Stimulated activated CD8-positive, alpha-beta memory T cell treated with anti-CD3 and anti-CD28 coated beads, Interleukin-4, amount 100 ng/mL, for 24 hours (primary cell): Measurements from ENCODE around the gene PLCH1.

ENCODE experiments used
- DNase-seq: peaks from one replicate; pipeline ENCODE4 v3.0.0-alpha.2; 2020; ENCODE audit warnings: low read depth

Gene PLCH1

DNA sequence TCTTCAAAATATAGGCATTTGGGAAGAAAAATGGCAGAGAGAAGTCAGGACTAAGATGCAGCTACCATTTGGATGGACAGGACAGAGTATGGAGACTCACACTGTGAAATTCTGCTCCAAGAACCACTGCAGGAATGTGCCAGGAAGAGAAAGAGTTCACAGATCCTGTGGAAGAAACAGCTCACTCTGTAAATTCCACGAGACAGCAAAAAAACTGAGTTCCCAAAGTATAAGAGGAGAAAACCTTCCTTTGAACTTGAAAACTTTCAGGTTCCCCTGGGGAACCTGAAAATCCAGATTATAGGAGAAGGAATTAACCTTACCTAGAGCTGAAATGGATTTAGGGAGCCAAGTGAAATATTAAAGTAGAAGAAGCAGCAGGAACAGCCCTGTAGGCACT, 137.1 kb downstream of the PLCH1 start:
- DNase-seq = no peak

DNA sequence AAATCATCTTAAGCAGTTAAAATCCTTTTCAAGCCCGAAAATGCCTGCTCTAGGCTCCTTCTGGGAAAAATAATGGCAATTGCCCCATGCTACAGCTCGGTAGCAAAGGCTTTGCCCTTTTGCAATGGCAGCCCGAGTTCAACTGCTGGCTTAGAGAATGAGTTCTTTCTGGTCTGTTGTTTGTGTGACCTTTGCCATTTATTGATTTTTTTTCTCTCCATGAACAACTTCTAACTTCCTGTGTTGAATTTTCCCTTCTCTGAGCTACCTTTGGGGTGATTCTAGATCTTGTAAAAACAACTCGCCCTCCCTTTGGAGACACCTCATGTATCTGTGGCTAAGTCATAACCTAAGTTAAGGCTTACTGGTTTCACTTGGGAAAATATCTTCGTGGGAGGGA, 139.3 kb downstream of the PLCH1 start:
- DNase-seq = no peak

DNA sequence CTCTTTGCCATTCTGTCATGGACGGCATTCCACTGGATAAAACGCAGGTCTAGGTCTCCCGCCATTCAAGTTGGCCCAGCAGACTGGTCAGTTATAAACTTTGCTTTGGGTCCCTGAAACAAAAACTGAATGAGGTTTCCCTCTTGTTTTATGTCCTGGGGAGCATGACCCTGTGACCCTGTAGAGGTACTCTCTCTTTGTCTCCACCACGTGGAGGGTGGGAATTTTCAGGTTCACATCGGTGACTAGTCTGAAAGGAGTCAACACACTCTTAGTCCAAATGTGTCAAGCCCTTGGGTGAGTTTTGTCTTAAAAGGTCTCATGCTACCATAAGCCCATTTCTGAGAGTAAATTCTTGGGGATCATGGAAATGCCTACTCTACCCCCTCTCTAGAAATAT, 139.9 kb downstream of the PLCH1 start:
- DNase-seq = no peak

DNA sequence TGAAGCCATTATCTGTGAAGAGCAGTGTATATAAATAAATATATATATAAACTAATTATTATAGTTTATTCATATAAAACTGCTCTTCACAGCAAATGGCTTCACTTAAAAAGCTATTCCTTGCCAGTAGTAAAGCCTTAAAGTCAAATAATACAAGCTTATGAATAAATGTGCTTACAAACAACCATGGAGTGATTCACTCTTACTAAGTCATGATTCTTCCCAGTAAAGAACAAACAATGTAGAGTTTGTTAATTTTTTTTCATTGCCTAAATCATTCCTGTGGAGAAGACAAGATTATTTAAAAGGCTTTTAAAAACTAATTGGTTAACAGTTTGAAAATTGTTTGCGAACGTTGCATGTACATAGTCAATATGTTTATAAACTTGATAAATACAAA, 140.7 kb downstream of the PLCH1 start:
- no peak for DNase-seq

DNA sequence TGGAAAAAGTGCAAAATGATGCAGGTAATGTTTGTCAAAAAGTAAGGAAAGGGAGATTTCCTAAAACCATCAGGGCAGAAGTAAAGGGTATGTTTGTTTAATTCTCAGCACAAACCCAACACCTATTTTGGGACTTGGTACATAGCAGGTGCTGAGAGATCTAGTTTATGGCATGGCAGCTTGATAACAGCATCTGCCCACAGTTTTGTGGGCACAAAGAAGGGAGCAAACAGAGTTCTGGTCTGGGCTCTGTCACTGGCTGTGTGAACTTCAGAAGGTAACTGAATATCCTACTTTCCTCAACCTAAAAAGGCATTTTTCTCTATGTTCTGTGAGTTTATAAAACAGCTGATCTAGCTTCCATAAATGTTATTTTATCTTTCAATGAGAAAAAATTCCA, 141.6 kb downstream of the PLCH1 start:
- DNase-seq = no peak

DNA sequence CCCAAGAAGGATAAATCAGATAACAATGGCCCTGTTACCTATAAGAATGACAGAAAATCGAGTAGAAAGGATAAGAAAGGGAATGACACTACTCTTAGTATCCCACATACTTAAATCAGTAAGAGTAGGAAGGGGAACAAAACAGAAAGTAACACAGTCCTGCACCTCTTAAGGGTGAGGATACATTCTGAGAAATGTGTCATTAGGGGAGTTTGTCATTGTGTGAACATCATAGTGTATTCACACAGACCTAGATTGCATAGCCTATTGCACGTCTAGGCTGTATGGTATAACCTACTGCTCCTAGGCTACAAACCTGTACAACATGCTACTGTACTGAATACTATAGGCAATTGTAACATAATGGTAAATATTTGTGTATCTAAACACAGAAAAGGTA, 142.6 kb downstream of the PLCH1 start:
- DNase-seq = no peak

DNA sequence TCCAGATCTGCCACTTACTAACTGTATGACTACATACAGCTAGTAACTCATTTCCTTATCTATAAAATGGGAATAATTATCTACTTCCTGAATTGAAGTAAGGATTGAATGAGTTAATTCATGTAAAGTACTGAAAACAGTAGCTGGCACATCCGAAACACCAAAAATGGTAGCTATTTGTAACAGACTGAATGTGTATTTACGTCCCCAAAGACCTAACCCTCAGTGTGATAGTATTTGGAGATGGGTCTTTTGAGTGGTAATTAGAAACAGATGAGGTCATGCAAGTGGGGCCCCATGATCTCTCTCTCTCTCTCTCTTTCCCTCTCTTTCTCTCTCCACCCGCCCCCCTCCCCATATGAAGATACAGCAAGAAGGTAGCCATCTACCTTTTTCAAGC, 146.2 kb downstream of the PLCH1 start:
- no peak for DNase-seq

DNA sequence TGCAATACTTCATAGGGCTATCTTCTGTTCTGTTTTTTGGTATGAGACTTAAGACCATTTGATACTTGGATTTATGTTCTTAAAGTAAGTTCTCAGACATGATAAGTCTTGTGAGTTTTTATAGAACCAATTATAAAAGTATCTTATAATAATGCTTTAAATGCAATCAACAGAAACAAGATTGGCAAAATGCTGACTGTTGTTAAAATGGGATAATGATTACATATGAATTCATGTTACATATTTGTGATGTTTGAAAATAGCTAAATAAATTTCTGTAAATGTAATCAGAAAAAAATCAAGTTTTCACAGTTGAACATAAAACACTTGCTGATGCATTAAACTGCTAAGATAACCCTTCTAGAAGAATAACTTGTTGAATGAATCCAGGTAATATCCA, 148.3 kb downstream of the PLCH1 start:
- no peak for DNase-seq

DNA sequence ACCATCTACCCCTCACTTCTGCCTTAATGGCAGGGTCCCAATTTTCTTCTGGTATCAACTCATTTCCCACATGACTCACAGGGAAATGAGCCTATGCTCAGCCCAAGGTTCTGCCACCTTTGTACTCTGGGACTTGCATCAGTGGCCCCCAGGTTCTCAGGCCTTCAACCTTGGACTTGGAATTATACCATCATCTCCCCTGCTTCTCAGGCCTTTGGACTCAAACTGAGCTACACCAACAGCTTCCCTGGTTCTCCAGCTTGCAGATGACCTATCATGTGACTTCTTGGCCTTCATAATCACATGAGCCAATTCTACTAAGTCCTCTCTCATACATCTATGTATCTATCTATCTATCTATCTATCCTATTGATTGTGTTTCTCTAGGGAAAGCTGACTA, 149.5 kb downstream of the PLCH1 start:
- no peak for DNase-seq

DNA sequence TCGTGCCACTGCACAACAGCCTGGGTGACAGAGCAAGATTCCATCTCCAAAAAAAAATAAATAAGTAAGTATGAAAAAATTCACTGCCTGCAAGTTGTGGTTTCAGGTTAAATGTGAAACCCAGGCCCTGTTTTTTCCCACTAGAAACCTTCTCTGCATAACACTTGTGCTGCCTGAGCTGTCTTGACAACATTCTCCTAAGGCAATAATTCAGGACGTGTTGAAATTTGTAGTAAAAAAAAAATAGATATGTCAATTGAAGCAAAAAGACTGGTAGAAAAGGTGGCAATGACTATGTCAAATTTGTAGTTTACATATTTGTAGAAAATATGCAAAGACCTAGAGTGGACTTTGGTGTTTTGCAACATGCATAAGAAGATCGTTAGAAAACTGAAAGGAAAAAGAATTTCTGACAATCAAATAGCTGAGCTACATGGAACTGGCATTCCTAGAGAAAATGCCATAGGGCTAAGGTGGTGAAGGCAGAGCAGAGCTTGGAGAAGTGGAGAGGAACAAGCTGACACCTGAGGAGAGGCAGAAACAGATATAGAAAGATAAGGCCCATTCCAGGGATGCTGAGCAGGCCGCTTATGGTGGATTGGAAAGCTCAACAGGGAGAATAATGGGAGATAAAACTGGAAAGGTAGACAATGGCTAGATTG, 150.2 kb downstream of the PLCH1 start:
- DNase-seq = no peak

DNA sequence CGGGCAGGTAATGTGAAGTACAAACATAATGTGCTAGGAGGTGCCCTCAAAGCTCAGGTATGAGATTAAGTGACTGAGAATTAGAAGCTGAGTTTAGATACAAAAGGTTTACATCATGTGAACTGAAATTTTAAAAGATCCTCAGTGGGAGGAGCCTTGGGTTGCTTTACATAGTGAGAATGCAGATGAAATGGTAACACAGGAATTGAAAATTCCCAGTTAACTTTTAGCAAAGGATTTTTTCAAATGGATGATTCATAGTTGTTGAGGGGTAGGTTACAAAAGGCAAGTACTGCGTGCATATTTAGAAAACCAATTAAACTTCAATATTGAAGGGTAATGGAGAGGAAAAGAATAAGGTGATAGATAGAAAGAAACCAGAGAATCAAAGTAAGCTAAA, 157.3 kb downstream of the PLCH1 start:
- DNase-seq = no peak

DNA sequence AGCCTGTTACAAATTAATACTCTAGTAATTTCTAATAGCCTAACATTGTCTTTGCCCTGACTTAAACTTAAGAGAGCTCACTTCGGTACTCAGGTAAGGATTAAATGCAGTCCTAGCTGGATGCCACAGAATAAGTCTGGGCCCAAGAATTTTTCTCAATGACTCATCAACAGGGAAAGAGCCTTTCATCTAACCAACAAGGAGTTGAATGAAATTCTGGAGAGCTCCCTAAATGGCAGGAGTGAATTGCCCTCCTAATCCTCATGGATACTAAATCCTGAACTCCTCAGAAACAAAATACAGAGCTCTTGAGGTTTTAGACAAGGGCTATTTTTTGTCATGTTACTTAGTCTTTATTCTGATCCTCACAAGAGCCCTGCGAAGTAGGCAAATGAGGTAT, 159.5 kb downstream of the PLCH1 start:
- no peak for DNase-seq

DNA sequence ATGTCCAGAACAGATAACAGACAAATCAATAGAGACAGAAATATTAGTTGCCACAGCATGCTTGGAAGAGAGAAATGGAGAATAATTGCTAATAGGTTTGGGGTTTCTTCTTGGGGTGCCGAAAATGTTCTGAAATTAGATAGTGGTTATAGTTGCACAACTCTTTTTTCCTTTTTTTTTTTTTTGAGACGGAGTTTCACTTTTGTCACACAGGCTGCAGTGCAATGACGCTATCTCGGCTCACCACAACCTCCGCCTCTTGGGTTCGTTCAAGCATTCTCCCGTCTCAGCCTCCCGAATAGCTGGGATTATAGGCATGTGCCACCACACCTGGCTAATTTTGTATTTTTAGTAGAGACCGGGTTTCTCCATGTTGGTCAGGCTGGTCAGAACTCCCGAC, 163.3 kb downstream of the PLCH1 start:
- no peak for DNase-seq

DNA sequence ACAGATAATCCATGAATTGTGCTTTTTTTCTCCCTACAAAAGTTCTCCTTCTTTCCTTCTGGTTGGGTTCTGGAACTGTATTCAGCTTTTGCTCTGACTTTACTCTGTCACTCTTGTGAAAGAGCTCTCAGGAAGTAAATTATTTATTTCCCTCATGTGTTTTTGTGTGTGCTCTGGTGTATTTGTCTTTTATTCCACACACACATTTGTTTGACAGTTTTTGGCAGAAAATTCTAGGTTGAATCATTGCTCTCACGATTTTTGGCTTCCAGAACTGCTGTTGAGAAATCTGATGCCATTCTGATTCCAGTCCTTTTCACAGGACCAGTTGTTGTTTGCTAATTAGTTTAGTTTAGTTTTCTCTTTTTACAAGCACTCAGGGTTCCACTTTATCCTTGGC, 172.8 kb downstream of the PLCH1 start:
- DNase-seq = no peak

DNA sequence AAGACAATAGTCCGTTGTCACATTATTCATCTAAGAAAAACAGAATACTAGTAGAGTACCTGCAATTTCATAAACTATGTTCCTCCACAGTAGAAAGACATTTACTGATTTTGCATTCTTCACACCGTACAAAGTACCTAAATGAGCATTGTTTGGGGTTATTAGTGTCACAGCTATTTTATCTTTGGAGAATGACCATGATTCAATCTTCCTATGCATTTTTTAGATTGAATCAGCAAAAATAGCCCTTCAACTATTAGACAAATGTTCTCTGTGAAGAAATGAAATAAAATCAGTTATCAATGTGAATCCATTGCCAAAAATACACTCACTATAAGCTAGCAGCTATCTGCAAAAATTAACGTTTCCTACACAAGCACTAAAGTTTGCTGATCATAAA, 176.6 kb downstream of the PLCH1 start:
- no peak for DNase-seq

DNA sequence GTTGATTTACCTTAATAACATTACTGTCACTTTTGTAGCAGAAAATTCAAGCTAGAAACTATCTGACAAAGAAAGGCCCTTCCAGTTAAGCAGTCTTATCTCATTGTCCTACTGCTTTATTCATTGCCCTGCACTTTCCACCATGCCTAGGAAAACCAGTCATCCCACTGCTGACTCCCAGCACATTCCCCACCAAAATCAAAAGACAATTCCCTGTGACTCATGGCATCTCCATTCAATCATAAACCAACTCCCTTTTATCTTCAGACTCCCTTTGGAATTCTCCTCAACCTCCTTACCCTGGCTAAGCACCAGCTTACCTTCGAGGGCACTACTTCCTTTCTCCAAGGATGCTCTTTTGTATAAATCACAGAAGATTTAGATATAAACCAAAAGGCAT, 184.3 kb downstream of the PLCH1 start:
- no peak for DNase-seq

DNA sequence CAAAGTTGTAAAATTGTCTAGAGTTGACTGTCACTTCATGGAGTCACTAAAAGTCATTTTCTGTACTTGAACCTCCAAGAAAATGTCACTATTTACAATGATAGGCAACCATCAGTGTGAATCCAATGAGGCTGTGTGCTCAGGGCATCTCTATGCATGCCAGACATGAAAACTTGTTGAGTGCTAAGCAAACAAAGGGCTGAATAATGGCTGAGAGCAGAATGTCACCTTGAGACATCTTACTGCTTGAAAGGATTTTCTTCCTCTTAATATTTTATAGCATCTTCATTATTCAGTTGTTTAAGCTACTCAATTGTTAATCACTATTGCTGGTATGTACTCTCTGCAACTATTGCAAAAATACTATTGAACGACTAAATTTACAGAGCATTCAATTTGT, 184.7 kb downstream of the PLCH1 start:
- DNase-seq = no peak

DNA sequence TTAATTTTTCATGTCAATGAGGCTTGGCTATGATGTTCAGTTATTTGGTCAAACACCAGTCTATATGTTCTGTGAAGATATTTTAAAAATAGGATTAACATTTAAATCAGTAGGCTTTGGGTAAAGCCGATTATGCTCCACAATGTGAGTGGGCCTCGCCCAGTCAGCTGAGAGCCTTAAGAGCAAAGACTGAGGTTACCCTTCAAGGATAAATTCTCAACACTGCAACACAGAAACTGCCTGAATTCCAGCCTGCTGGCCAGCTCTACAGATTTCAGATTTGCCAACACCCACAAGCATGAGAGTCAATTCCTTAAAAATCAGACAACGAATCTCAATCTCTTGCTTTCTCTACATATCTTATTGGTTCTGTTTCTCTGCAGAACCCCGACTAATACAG, 188.3 kb downstream of the PLCH1 start:
- no peak for DNase-seq

DNA sequence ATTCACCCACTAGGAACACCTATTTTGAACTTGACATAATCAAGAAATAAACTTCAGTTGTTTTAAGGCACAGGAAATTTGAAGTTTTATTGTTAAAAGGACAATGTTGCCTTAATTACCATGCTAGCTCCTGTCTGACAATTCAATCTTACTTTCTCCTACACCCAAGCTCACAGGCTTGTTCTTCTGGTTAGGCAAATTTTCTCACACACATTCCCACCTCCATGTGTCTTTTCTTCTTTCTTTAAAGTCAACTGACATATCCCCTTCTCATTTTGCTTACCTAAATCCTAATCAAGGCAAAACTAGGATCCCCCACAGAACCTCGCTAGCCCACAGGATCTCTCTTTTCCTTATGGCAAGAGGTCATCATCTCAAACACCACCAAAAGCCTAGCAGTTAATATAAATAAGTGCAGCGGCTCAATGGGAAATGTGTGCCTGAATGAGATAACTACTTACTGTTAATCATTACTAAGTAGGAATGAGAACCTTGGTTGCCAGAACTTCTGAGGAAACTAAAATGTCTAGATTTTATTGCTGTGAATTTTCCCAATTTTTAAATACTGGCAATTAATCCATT, 189.3 kb downstream of the PLCH1 start:
- DNase-seq = no peak

DNA sequence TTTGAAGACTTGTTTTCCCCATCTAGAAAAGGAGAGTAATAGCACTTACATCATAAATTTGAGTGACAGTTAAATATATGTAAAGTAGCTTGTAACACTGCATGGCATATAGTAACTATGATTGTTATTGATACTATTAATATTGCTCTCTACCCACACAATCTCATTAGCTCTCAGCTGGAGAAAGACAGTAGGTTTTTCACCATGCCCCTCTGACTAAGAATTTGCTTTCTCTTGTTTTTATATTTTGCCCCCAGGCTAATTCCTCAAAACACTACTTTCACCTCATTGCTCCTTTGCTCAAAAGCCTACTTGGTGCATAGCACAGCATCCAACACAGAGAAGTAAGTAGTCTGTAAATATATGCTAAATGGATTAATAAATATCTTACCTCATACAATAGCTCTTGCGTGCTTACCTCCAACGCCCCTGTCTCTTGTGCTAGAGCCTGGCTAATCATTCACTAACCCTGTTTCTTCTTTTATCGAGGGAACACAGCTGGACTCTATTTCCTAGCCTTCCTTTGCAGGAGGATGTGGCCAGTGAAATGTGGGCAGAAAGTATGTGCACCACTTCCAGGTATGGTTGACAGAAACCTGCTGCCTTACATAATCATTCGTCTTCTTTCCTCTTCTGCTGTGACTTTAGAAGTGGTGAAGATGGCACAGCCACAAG, 190.0 kb downstream of the PLCH1 start:
- DNase-seq = no peak

DNA sequence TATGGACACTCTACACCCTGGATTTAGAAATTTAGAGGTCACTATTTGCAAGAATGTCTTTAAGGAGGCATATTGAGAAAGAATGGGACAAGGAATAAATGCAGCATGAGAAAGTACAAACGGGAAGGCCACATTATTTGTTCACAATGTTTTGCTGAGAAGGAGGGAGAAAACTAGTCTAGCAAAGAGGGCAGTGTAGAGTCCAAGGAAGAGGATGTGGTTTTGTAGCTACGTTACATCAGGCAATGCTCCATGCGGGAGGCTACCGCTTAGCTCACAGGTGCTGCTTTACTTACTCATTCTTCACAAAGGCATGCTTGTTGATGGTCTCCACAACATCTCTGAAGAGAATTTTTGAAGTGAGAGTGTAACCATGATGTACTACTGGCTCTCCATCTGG, 191.1 kb downstream of the PLCH1 start:
- no peak for DNase-seq

DNA sequence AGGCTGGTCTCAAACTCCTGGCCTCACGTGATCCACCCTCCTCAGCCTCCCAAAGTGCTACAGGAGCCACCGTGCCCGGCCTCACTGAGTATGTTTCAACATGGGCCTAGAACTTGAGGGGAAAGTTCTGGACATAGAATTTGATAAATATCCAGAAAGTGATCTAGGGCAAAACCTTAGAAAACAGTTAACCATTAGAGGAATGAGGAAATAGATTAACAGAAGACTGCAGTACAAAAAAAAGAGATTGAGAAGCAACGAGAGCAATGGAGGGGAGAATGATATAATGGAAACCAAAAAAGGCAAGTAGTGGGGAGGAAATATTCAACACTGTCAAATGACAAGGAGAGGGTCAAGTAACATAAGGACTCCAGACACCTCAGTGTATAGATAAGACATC, 191.5 kb downstream of the PLCH1 start:
- no peak for DNase-seq

DNA sequence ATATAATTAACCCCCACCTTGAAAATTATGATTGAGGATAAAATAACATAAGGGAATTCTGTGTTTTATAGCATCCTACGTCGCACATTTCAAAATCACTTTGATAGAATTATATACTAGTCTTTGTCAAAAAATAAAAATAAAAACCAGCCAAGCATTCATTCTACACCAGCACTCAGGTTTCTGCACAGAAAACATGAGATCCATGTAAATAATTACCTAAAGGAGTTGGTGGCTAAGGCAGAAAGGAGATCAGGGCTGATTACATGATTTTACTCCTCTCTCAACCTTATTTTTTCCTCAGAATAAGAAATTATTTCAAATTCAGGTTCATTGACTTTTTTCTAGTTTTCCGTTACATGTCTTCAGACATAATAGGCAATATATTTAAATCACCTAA, 194.5 kb downstream of the PLCH1 start:
- no peak for DNase-seq

DNA sequence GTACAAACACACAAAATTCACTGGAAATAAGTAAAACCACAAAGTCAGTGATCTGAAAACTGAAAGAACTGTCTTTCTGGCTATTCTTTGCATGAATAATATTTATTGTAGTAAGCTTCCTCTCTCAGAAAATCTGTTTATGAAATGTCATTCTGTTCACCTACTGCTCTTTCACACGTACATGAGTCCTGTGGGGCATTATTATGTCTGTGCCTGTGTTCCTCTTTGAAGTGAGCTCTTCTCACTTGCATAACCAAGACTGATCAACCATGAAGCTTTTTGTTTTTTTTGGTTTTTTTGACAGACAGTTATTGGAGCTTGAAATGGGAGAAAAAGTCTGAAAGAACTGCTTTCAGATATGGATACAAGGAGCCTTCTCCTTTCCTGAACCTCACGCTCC, 195.8 kb downstream of the PLCH1 start:
- DNase-seq = no peak
